Endothelial cell of umbilical vein (primary cell): ENCODE results near the gene P2RX1.

Experiments
- EZH2 ChIP-seq: IDR thresholded peaks from 2 replicates; pipeline ENCODE4 v1.6.1; 2012; ENCODE audit warnings: borderline replicate concordance, low read depth, mild to moderate bottlenecking, moderate library complexity, low read length, inconsistent platforms; ENCODE audit not compliant: severe bottlenecking
- FOS ChIP-seq: IDR thresholded peaks from 2 replicates; pipeline ENCODE4 v1.6.1; 2011; ENCODE audit warnings: mild to moderate bottlenecking, low read length, moderate library complexity, borderline replicate concordance; ENCODE audit not compliant: insufficient read depth
- GATA2 ChIP-seq: IDR thresholded peaks from 2 replicates; pipeline ENCODE4 v1.7.0; 2011; ENCODE audit warnings: low read depth, mild to moderate bottlenecking, moderate library complexity, mixed read lengths, low read length; ENCODE audit not compliant: insufficient read length, insufficient read depth
- JUN ChIP-seq: IDR thresholded peaks from 2 replicates; pipeline ENCODE4 v1.6.1; 2011; ENCODE audit warnings: borderline replicate concordance, low read depth; ENCODE audit not compliant: insufficient read length, insufficient read depth
- MYC ChIP-seq: IDR thresholded peaks from one replicate; pipeline ENCODE4 v1.6.1; 2011; ENCODE audit warnings: mild to moderate bottlenecking, low read depth, low read length
- POLR2A ChIP-seq: IDR thresholded peaks from 2 replicates; pipeline ENCODE4 v1.6.1; 2012; ENCODE audit warnings: low read depth, mild to moderate bottlenecking, control low read depth, low read length
- POLR2AphosphoS5 ChIP-seq: IDR thresholded peaks from 2 replicates; pipeline ENCODE4 v1.6.1; 2012; ENCODE audit warnings: low read depth, mild to moderate bottlenecking, control low read depth, low read length, moderate library complexity; ENCODE audit not compliant: insufficient read depth
- TF ChIP-seq, protein P1 (sequence below), 2 donors: IDR thresholded peaks; 1 replicate in 1 of 2; 2 replicates in 1 of 2; pipeline ENCODE4 v1.5.1; 2011; ENCODE audit warnings: low read length in 2 of 2, mild to moderate bottlenecking in 2 of 2, moderate library complexity in 2 of 2, control low read depth in 1 of 2, inconsistent platforms in 1 of 2, low read depth in 1 of 2; ENCODE audit not compliant: insufficient read depth in 1 of 2; ENCODE audit errors: extremely low read depth in 1 of 2
- TF ChIP-seq, protein P2 (sequence below): IDR thresholded peaks from 2 replicates; pipeline ENCODE4 v1.6.1; 2011; ENCODE audit not compliant: insufficient read depth, insufficient read length

- TF ChIP-seq, protein P1, sequence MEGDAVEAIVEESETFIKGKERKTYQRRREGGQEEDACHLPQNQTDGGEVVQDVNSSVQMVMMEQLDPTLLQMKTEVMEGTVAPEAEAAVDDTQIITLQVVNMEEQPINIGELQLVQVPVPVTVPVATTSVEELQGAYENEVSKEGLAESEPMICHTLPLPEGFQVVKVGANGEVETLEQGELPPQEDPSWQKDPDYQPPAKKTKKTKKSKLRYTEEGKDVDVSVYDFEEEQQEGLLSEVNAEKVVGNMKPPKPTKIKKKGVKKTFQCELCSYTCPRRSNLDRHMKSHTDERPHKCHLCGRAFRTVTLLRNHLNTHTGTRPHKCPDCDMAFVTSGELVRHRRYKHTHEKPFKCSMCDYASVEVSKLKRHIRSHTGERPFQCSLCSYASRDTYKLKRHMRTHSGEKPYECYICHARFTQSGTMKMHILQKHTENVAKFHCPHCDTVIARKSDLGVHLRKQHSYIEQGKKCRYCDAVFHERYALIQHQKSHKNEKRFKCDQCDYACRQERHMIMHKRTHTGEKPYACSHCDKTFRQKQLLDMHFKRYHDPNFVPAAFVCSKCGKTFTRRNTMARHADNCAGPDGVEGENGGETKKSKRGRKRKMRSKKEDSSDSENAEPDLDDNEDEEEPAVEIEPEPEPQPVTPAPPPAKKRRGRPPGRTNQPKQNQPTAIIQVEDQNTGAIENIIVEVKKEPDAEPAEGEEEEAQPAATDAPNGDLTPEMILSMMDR (IDR thresholded peaks at IDR 0.05; ENCODE audit: extremely low read depth in 1 of 2, insufficient read depth in 1 of 2, low read depth in 1 of 2, low read length in 2 of 2): no peak
- TF ChIP-seq EZH2: no peak
- no peak for TF ChIP-seq JUN
- no peak for TF ChIP-seq POLR2AphosphoS5
- no peak for TF ChIP-seq POLR2A
- TF ChIP-seq, protein P2, sequence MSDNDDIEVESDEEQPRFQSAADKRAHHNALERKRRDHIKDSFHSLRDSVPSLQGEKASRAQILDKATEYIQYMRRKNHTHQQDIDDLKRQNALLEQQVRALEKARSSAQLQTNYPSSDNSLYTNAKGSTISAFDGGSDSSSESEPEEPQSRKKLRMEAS: no peak
- TF ChIP-seq GATA2: no peak
- TF ChIP-seq MYC: no peak
- no peak for TF ChIP-seq FOS
These were observed 28.5 kb downstream of the P2RX1 start for GRCh38 chr17:3887804-3888203.
